OCI-LY7 (cell line): ENCODE data around the gene LSG1. TPM values are rescaled to one million over a fixed set of nuclear protein-coding genes. Genes with fewer than 3 reads are reported as not detected.

Source experiments
- BruUV-seq: library from RNA; stranded (reverse); fragments of 400-500 nt; replicated peaks from 2 replicates; lab custom pipeline; 2021; lab: Mats Ljungman, UMichigan
- CTCF ChIA-PET: fragments of 300-600 bp; sonication (Branson Sonifier 250); formaldehyde crosslinking; loops from one replicate; lab custom pipeline; 2022; ENCODE audit warnings: antibody characterized with exemption; ENCODE audit not compliant: unreplicated experiment; lab: Charles Lee
- POLR2A ChIA-PET: fragments of 300-600 bp; sonication (Branson Sonifier 250); formaldehyde crosslinking; loops from one replicate; lab custom pipeline; 2022; ENCODE audit warnings: antibody characterized with exemption; lab: Charles Lee
- DNase-seq: peaks from one replicate; pipeline ENCODE4 v3.0.0-alpha.2; 2015; ENCODE audit warnings: low spot score
- H2AFZ ChIP-seq: fragments of 200-600 bp; sonication (generic), shearing (Covaris generic); 2 replicates; pipeline ENCODE4 v1.6.1; 2014; ENCODE audit warnings: mild to moderate bottlenecking, antibody characterized with exemption, low read length, moderate library complexity
- H3K27ac ChIP-seq: fragments of 200-600 bp; sonication (generic); 2 replicates; pipeline ENCODE4 v1.5.1; 2014; ENCODE audit warnings: mixed run types, low read depth, mild to moderate bottlenecking, moderate library complexity, low read length, inconsistent platforms; ENCODE audit not compliant: poor library complexity, severe bottlenecking
- H3K36me3 ChIP-seq: fragments of 200-600 bp; sonication (generic); 2 replicates; pipeline ENCODE4 v1.6.1; 2014; ENCODE audit warnings: mild to moderate bottlenecking, antibody characterized with exemption, low read length, moderate library complexity, mixed read lengths; ENCODE audit not compliant: insufficient read depth
- H3K4me1 ChIP-seq: fragments of 200-600 bp; sonication (generic); 2 replicates; pipeline ENCODE4 v1.5.1; 2014; ENCODE audit warnings: mild to moderate bottlenecking, low read length; ENCODE audit not compliant: insufficient read depth, poor library complexity, severe bottlenecking
- H3K4me2 ChIP-seq: fragments of 200-600 bp; sonication (generic); 2 replicates; pipeline ENCODE4 v1.6.1; 2014; ENCODE audit warnings: mild to moderate bottlenecking, low read length
- H3K4me3 ChIP-seq: fragments of 200-600 bp; sonication (generic); 2 replicates; pipeline ENCODE4 v1.5.1; 2014; ENCODE audit warnings: mild to moderate bottlenecking, low read depth, low read length; ENCODE audit not compliant: poor library complexity, severe bottlenecking
- H3K79me2 ChIP-seq: fragments of 200-600 bp; sonication (generic); 2 replicates; pipeline ENCODE4 v1.6.1; 2016; ENCODE audit warnings: low read depth, mild to moderate bottlenecking, low read length, moderate library complexity, mixed read lengths; ENCODE audit not compliant: insufficient read depth
- H3K9me2 ChIP-seq: fragments of 200-600 bp; sonication (generic); 2 replicates; pipeline ENCODE4 v1.6.1; 2016; ENCODE audit warnings: mild to moderate bottlenecking, low read length, mixed read lengths; ENCODE audit not compliant: insufficient read depth
- H3K9me3 ChIP-seq: fragments of 200-600 bp; sonication (generic); 2 replicates; pipeline ENCODE4 v1.6.1; 2014; ENCODE audit warnings: mild to moderate bottlenecking, mixed run types, low read length, mixed read lengths
- H4K20me1 ChIP-seq: fragments of 200-600 bp; sonication (generic); 2 replicates; pipeline ENCODE4 v1.6.1; 2014; ENCODE audit warnings: mild to moderate bottlenecking, antibody characterized with exemption, low read length, moderate library complexity, mixed read lengths; ENCODE audit not compliant: insufficient read depth
- EZH2phosphoT487 ChIP-seq: fragments of 200-600 bp; sonication (generic); IDR thresholded peaks from 2 replicates; pipeline ENCODE4 v1.6.1; 2018; ENCODE audit warnings: low read depth, borderline replicate concordance, mild to moderate bottlenecking, mixed run types, antibody characterized with exemption, low read length, moderate library complexity, mixed read lengths
- intact Hi-C: fragments of 100-400 bp; cut with micrococcal nuclease; formaldehyde crosslinking; loops from one replicate; pipeline ENCODE4 v1.10.0; 2022; ENCODE audit not compliant: unreplicated experiment
- total RNA-seq, 2 experiments: library from RNA; depleted of rRNA in 1 of 2; stranded (reverse); fragments of >200 nt in 1 of 2; shearing (Covaris generic) in 1 of 2; gene quantifications; 2 replicates each; pipeline ENCODE4 v1.2.3, GENCODE V29; 2014 to 2022
- TF ChIP-seq, protein P1 (sequence below): fragments of 200-600 bp; sonication (generic); conservative IDR thresholded peaks from 2 replicates; pipeline ENCODE4 v1.5.1; 2014; ENCODE audit warnings: mild to moderate bottlenecking, antibody characterized with exemption, low read length, moderate library complexity, mixed read lengths

LSG1 gene
- total RNA-seq, 2 experiments from 2014 or later = 44.4 to 52.9 TPM

DNA sequence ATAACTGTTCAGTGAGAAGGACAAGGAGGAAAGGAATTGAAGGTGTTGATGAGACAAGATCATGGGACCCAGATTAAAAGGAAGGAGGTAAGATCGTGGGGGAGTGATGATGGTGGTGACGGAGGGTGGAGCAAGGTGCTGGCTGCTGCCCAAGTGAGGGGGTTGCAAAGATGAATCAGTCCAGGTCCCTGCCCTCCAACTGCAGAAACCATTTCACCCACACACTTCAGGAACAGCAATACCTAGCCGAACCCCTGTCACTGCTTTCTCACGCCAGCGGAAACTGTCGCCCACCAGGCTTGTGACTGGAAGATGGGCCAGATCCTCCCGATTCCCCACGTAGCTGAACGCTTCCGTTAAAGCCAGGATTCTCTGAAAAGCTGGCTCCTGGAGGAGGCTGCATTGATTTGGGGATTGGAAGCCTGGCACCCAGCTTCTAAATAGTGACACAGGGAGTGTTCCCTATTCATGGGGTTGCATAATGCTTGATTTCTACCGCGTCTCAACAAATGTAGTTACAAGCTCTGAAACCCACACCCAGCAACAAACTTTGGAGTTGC, 3.2 kb upstream of the LSG1 start:
- H3K79me2 ChIP-seq = peaks cover 19% of the 10 kb centered on the region
- no TSS peak for BruUV-seq
- ChIA-PET POLR2A (interaction anchor here (0.6 kb wide), 1 partner anchor 288 kb away, joined by 4 read pairs; no protein-coding TSS in a partner anchor), CTCF (no interaction called here)
- H3K27ac ChIP-seq = no peak overlapping the region
- no peak overlapping the region for H3K4me2 ChIP-seq
- no peak for TF ChIP-seq EZH2phosphoT487
- TF ChIP-seq, protein P1, sequence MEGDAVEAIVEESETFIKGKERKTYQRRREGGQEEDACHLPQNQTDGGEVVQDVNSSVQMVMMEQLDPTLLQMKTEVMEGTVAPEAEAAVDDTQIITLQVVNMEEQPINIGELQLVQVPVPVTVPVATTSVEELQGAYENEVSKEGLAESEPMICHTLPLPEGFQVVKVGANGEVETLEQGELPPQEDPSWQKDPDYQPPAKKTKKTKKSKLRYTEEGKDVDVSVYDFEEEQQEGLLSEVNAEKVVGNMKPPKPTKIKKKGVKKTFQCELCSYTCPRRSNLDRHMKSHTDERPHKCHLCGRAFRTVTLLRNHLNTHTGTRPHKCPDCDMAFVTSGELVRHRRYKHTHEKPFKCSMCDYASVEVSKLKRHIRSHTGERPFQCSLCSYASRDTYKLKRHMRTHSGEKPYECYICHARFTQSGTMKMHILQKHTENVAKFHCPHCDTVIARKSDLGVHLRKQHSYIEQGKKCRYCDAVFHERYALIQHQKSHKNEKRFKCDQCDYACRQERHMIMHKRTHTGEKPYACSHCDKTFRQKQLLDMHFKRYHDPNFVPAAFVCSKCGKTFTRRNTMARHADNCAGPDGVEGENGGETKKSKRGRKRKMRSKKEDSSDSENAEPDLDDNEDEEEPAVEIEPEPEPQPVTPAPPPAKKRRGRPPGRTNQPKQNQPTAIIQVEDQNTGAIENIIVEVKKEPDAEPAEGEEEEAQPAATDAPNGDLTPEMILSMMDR = no peak
- H3K9me2 ChIP-seq = no peaks in the 10 kb centered on the region
- no peak overlapping the region for H3K4me3 ChIP-seq
- intact Hi-C loops = no loop called here
- no peak overlapping the region for H2AFZ ChIP-seq
- H3K9me3 ChIP-seq = no peaks in the 10 kb centered on the region
- H4K20me1 ChIP-seq = peaks cover 11% of the 10 kb centered on the region
- DNase-seq = no peak
- H3K36me3 ChIP-seq = 0 out of 2 replicates have a peak, but pooled peaks cover under 1% of the 10 kb centered on the region
- H3K4me1 ChIP-seq = peaks cover 16% of the 10 kb centered on the region

DNA sequence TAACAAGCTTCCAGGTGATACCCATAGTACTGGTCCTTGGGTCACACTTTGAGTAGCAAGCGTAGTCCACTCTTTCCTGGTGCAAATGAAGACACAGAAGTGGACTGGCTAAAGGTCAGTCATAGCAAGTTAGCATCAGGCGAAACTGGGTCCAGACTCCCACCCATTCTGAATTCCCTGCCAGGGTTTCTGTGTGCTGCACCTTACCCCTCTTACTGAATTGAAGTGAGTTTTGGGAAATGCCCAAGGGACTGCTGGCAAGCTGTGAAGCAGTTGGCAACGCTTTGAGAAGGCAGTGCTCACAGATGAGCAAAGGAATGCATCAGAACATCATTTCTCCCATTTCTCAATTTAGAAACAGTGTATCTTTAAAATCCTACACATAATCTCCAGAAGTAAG, 1.8 kb upstream of the LSG1 start:
- Histone ChIP-seq H3K79me2 (peaks cover 31% of the 10 kb centered on the region), H3K36me3 (peaks cover 14% of the 10 kb centered on the region; the same call in 1 of the 2 replicates), H3K4me3 (no peak overlapping the region), H3K27ac (no peak overlapping the region), H4K20me1 (peaks cover 11% of the 10 kb centered on the region), H3K4me1 (peaks cover 19% of the 10 kb centered on the region), H3K9me3 (no peaks in the 10 kb centered on the region), H2AFZ (no peak overlapping the region), H3K4me2 (no peak overlapping the region), H3K9me2 (no peaks in the 10 kb centered on the region)
- ChIA-PET CTCF (no interaction called here), POLR2A (no interaction called here)
- intact Hi-C loops = loop anchor here (5.0 kb wide), 1 partner anchor 859 kb away; no protein-coding TSS in a partner anchor
- DNase-seq = no peak
- no TSS peak for BruUV-seq
- TF ChIP-seq EZH2phosphoT487 = no peak
- TF ChIP-seq, protein P1 = no peak

DNA sequence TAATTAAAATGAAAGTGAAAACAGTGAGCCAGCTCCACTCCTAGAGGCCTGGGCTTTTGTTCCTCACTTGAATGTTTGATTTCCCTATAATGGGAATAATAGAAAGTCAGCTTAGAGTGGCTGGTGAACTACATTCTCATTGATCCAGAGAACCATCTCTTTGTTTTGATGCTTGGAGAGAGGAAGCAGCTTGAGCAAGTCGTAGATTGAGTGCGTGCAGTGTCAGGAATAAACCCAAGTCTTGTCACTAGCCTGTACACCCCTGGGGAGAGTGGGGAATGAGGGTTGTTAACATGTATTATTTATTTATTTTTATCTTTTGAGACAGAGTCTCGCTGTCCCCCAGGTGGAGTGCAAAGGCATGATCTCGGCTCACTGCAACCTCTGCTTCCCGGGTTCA, 885 bp upstream of the LSG1 start:
- BruUV-seq = TSS peak; percentile 98
- H3K4me2 ChIP-seq = peak overlapping the region; percentile 92
- peak overlapping the region; percentile 91 for H3K4me3 ChIP-seq
- H3K79me2 ChIP-seq = peaks cover 38% of the 10 kb centered on the region
- H3K27ac ChIP-seq = peak overlapping the region; percentile 50
- ChIA-PET POLR2A (interaction anchor here (0.9 to 3.0 kb wide), 8 partner anchors 10 to 594 kb away, joined by 3 to 10 read pairs (median 3); no protein-coding TSS in a partner anchor), CTCF (interaction anchor here (0.9 kb wide), 1 partner anchor 15 kb away, joined by 3 read pairs; no protein-coding TSS in a partner anchor)
- peaks cover 11% of the 10 kb centered on the region for H4K20me1 ChIP-seq
- no peak for DNase-seq
- peak overlapping the region; percentile 74 for H2AFZ ChIP-seq
- intact Hi-C loops = loop anchor here (1.0 to 5.0 kb wide), 2 partner anchors 40 to 859 kb away; partner anchors contain the start of gene TMEM44
- H3K9me2 ChIP-seq = no peaks in the 10 kb centered on the region
- TF ChIP-seq EZH2phosphoT487 = no peak
- TF ChIP-seq, protein P1 = no peak
- H3K9me3 ChIP-seq = no peaks in the 10 kb centered on the region
- peaks cover 23% of the 10 kb centered on the region for H3K36me3 ChIP-seq
- H3K4me1 ChIP-seq = peaks cover 19% of the 10 kb centered on the region
